Measurements from ENCODE around the gene DPYSL5.

The DPYSL5 gene

GRCh38 chr2:26904839-26905238, 56.9 kb downstream of the DPYSL5 start:
- Histone ChIP-seq H3K9ac (ENCODE audit: low read depth, low read length) (no peak overlapping the region), H3K27ac (ENCODE audit: low read depth, low read length) (no peak overlapping the region), H3K4me1 (ENCODE audit: insufficient read depth, low read length) (peaks cover 26% of the 10 kb centered on the region), H3K36me3 (ENCODE audit: insufficient read depth, low read length) (peaks cover 2% of the 10 kb centered on the region; the same call in 1 of the 2 replicates), H3K9me3 (ENCODE audit: insufficient read depth, low read depth, low read length) (no peaks in the 10 kb centered on the region), H3K27me3 (ENCODE audit: insufficient read depth, low read length) (no peaks in the 10 kb centered on the region), H3K4me3 (ENCODE audit: low read length) (no peak overlapping the region)
- WGBS = 97% methylated on average over 2 of the region's 2 CpGs

GRCh38 chr2:26905341-26906198, 57.6 kb downstream of the DPYSL5 start:
- Histone ChIP-seq H3K36me3 (ENCODE audit: insufficient read depth, low read length) (peaks cover 2% of the 10 kb centered on the region; the same call in 1 of the 2 replicates), H3K9me3 (ENCODE audit: insufficient read depth, low read depth, low read length) (0 out of 2 replicates have a peak, but pooled peaks cover 2% of the 10 kb centered on the region), H3K4me3 (ENCODE audit: low read length) (no peak overlapping the region), H3K27ac (ENCODE audit: low read depth, low read length) (no peak overlapping the region), H3K9ac (ENCODE audit: low read depth, low read length) (no peak overlapping the region), H3K27me3 (ENCODE audit: insufficient read depth, low read length) (no peaks in the 10 kb centered on the region), H3K4me1 (ENCODE audit: insufficient read depth, low read length) (peaks cover 25% of the 10 kb centered on the region)
- whole genome bisulfite sequencing = 89% methylated on average over 11 of the region's 12 CpGs

DNA sequence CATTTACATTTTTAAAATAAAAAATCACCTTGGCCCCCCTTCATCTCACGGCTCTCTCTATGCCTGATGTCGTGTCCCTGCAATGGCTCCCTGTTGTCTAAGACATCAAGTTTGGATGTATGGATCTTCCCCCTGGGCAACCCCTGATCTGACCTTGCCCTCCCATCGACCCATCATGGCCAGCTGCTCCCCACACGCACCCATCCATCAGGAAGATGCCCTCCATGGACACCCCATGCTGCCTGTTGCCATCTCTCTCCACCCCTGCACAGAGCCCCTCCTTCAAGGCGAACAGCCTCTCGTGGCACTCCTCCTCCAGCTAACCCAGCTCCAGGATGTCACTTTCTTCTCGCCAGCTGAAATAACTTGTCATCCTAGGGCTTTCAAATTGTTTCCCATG, 59.5 kb downstream of the DPYSL5 start:
- Histone ChIP-seq H3K27me3 (ENCODE audit: insufficient read depth, low read length) (no peaks in the 10 kb centered on the region), H3K9me3 (ENCODE audit: insufficient read depth, low read depth, low read length) (0 out of 2 replicates have a peak, but pooled peaks cover 2% of the 10 kb centered on the region), H3K4me3 (ENCODE audit: low read length) (no peak overlapping the region), H3K27ac (ENCODE audit: low read depth, low read length) (no peak overlapping the region), H3K36me3 (ENCODE audit: insufficient read depth, low read length) (peaks cover 2% of the 10 kb centered on the region; the same call in 1 of the 2 replicates), H3K4me1 (ENCODE audit: insufficient read depth, low read length) (peaks cover 15% of the 10 kb centered on the region), H3K9ac (ENCODE audit: low read depth, low read length) (no peak overlapping the region)
- whole genome bisulfite sequencing = 89% methylated on average over 7 of the region's 7 CpGs

GRCh38 chr2:26910176-26910575, 62.2 kb downstream of the DPYSL5 start:
- WGBS = 91% methylated on average over 2 of the region's 2 CpGs
- no peak overlapping the region for H3K4me3 ChIP-seq (ENCODE audit: low read length)
- H3K36me3 ChIP-seq (ENCODE audit: insufficient read depth, low read length) = peaks cover 2% of the 10 kb centered on the region; the same call in 1 of the 2 replicates
- no peak overlapping the region for H3K27ac ChIP-seq (ENCODE audit: low read depth, low read length)
- no peaks in the 10 kb centered on the region for H3K27me3 ChIP-seq (ENCODE audit: insufficient read depth, low read length)
- no peak overlapping the region for H3K9ac ChIP-seq (ENCODE audit: low read depth, low read length)
- peaks cover 40% of the 10 kb centered on the region for H3K4me1 ChIP-seq (ENCODE audit: insufficient read depth, low read length)
- 0 out of 2 replicates have a peak, but pooled peaks cover 2% of the 10 kb centered on the region for H3K9me3 ChIP-seq (ENCODE audit: insufficient read depth, low read depth, low read length)

GRCh38 chr2:26911911-26912861, 64.3 kb downstream of the DPYSL5 start:
- no peaks in the 10 kb centered on the region for H3K27me3 ChIP-seq (ENCODE audit: insufficient read depth, low read length)
- 0 out of 2 replicates have a peak, but pooled peaks cover 2% of the 10 kb centered on the region for H3K9me3 ChIP-seq (ENCODE audit: insufficient read depth, low read depth, low read length)
- 46% methylated on average over 23 of the region's 23 CpGs for WGBS
- H3K27ac ChIP-seq (ENCODE audit: low read depth, low read length) = peak overlapping the region; percentile 65
- peaks cover 41% of the 10 kb centered on the region for H3K4me1 ChIP-seq (ENCODE audit: insufficient read depth, low read length)
- peak overlapping the region; percentile 31; the same call in 1 of the 2 replicates for H3K4me3 ChIP-seq (ENCODE audit: low read length)
- peak overlapping the region; percentile 15; the same call in 1 of the 2 replicates for H3K9ac ChIP-seq (ENCODE audit: low read depth, low read length)
- H3K36me3 ChIP-seq (ENCODE audit: insufficient read depth, low read length) = peaks cover 2% of the 10 kb centered on the region; the same call in 1 of the 2 replicates

DNA sequence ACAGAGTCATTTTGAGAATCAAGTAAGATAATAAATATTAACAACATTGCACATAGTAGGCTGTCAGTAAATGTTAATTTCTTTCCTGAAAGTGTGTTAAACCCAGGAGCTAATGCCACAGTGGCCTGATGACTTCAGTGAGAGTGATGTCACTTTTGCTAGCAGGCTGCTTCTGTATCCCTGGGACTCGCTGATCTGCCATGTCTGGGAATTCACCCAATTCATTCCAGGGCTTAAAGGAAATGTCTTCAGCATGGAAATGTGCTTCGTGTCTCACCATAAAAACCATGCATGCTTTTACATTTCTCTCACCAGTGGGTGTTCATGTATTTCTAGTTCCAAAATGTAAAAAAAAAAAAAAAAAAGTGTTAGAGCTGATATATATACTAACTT, 65.7 kb downstream of the DPYSL5 start:
- 74% methylated on average over 2 of the region's 2 CpGs for WGBS
- Histone ChIP-seq H3K27me3 (ENCODE audit: insufficient read depth, low read length) (no peaks in the 10 kb centered on the region), H3K36me3 (ENCODE audit: insufficient read depth, low read length) (peaks cover 2% of the 10 kb centered on the region; the same call in 1 of the 2 replicates)

GRCh38 chr2:26913999-26914658, 66.2 kb downstream of the DPYSL5 start:
- Histone ChIP-seq H3K9ac (ENCODE audit: low read depth, low read length) (no peak overlapping the region), H3K4me3 (ENCODE audit: low read length) (no peak overlapping the region), H3K27me3 (ENCODE audit: insufficient read depth, low read length) (no peaks in the 10 kb centered on the region), H3K27ac (ENCODE audit: low read depth, low read length) (0 out of 2 replicates have a peak overlapping the region, but pooled peaks have one; percentile 24), H3K9me3 (ENCODE audit: insufficient read depth, low read depth, low read length) (0 out of 2 replicates have a peak, but pooled peaks cover 2% of the 10 kb centered on the region), H3K4me1 (ENCODE audit: insufficient read depth, low read length) (peaks cover 36% of the 10 kb centered on the region), H3K36me3 (ENCODE audit: insufficient read depth, low read length) (peaks cover 2% of the 10 kb centered on the region; the same call in 1 of the 2 replicates)
- 65% methylated on average over 10 of the region's 10 CpGs for WGBS

More for the DNA sequence above, 65.7 kb downstream of the DPYSL5 start:
- Histone ChIP-seq H3K4me1 (ENCODE audit: insufficient read depth, low read length) (peaks cover 36% of the 10 kb centered on the region), H3K9me3 (ENCODE audit: insufficient read depth, low read depth, low read length) (0 out of 2 replicates have a peak, but pooled peaks cover 2% of the 10 kb centered on the region), H3K27ac (ENCODE audit: low read depth, low read length) (no peak overlapping the region), H3K4me3 (ENCODE audit: low read length) (no peak overlapping the region), H3K9ac (ENCODE audit: low read depth, low read length) (no peak overlapping the region)

GRCh38 chr2:26914659-26915310, 66.9 kb downstream of the DPYSL5 start:
- Histone ChIP-seq H3K4me1 (ENCODE audit: insufficient read depth, low read length) (peaks cover 36% of the 10 kb centered on the region), H3K4me3 (ENCODE audit: low read length) (no peak overlapping the region), H3K36me3 (ENCODE audit: insufficient read depth, low read length) (no peaks in the 10 kb centered on the region), H3K27ac (ENCODE audit: low read depth, low read length) (no peak overlapping the region), H3K9me3 (ENCODE audit: insufficient read depth, low read depth, low read length) (0 out of 2 replicates have a peak, but pooled peaks cover 2% of the 10 kb centered on the region), H3K27me3 (ENCODE audit: insufficient read depth, low read length) (no peaks in the 10 kb centered on the region), H3K9ac (ENCODE audit: low read depth, low read length) (no peak overlapping the region)
- 80% methylated on average over 4 of the region's 4 CpGs for WGBS

DNA sequence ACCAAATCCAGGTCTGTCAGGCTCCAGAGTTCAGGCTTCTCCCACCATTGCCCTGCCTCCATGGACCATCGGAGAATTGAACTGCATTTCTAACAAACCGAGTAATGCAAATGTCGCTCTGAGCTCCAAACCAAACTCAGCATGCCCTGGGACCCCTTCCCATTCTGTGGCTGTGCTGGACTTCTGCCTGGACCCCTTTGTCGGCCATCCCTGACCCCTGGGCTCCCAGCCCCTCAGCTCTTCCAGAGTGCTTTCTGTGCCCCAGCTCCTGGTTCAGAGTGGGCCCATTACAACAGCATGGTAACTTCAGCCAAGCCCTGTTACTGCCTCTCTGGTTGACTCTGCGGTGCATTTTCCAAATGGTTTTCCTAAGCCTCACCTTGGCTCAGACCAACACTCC, 67.4 kb downstream of the DPYSL5 start:
- Histone ChIP-seq H3K4me3 (ENCODE audit: low read length) (no peak overlapping the region), H3K27ac (ENCODE audit: low read depth, low read length) (no peak overlapping the region), H3K4me1 (ENCODE audit: insufficient read depth, low read length) (peaks cover 36% of the 10 kb centered on the region), H3K9ac (ENCODE audit: low read depth, low read length) (no peak overlapping the region), H3K9me3 (ENCODE audit: insufficient read depth, low read depth, low read length) (no peaks in the 10 kb centered on the region), H3K27me3 (ENCODE audit: insufficient read depth, low read length) (no peaks in the 10 kb centered on the region), H3K36me3 (ENCODE audit: insufficient read depth, low read length) (no peaks in the 10 kb centered on the region)
- 93% methylated on average over 5 of the region's 5 CpGs for WGBS

GRCh38 chr2:26916128-26916692, 68.3 kb downstream of the DPYSL5 start:
- no peaks in the 10 kb centered on the region for H3K9me3 ChIP-seq (ENCODE audit: insufficient read depth, low read depth, low read length)

More at GRCh38 chr2:26916128-26916692, 68.3 kb downstream of the DPYSL5 start:
- no peaks in the 10 kb centered on the region for H3K27me3 ChIP-seq (ENCODE audit: insufficient read depth, low read length)
- H3K4me1 ChIP-seq (ENCODE audit: insufficient read depth, low read length) = peaks cover 36% of the 10 kb centered on the region
- H3K36me3 ChIP-seq (ENCODE audit: insufficient read depth, low read length) = no peaks in the 10 kb centered on the region
- 91% methylated on average over 7 of the region's 7 CpGs for whole genome bisulfite sequencing
- H3K9ac ChIP-seq (ENCODE audit: low read depth, low read length) = no peak overlapping the region
- H3K27ac ChIP-seq (ENCODE audit: low read depth, low read length) = no peak overlapping the region
- no peak overlapping the region for H3K4me3 ChIP-seq (ENCODE audit: low read length)
